MCF 10A (cell line): ENCODE measurements around the gene ING2. TPM values are rescaled to one million over a fixed set of nuclear protein-coding genes. Genes with fewer than 3 reads are reported as not detected.

Experiments used
- BruUV-seq: library from RNA; stranded (reverse); fragments of 400-500 nt; replicated peaks from 2 replicates; lab custom pipeline; 2021; lab: Mats Ljungman, UMichigan
- CTCF ChIA-PET: fragments of 300-600 bp; sonication (Branson Sonifier 250); formaldehyde crosslinking; extraction: SDS; loops from one replicate; lab custom pipeline; 2021; ENCODE audit warnings: antibody characterized with exemption, inconsistent platforms; lab: Yijun Ruan, JAX
- POLR2A ChIA-PET: fragments of 300-600, 350-650 bp; sonication (Branson Sonifier 250); formaldehyde crosslinking; extraction: SDS; loops from one replicate; lab custom pipeline; 2020; ENCODE audit warnings: antibody characterized with exemption, inconsistent platforms; lab: Yijun Ruan, JAX
- DNase-seq: peaks from one replicate; pipeline ENCODE4 v3.0.0-alpha.2; 2018; ENCODE audit not compliant: unreplicated experiment
- H3K27ac Mint-ChIP-seq: one replicate; pipeline ENCODE4 v1.8.0; 2022; ENCODE audit warnings: mild to moderate bottlenecking, low read depth, mixed read lengths; ENCODE audit not compliant: unreplicated experiment
- H3K27me3 Mint-ChIP-seq: one replicate; pipeline ENCODE4 v1.8.0; 2022; ENCODE audit warnings: mixed read lengths; ENCODE audit not compliant: insufficient read depth, unreplicated experiment
- H3K36me3 Mint-ChIP-seq: one replicate; pipeline ENCODE4 v1.8.0; 2022; ENCODE audit warnings: mild to moderate bottlenecking, moderate library complexity, mixed read lengths; ENCODE audit not compliant: insufficient read depth, unreplicated experiment
- H3K4me1 Mint-ChIP-seq: one replicate; pipeline ENCODE4 v1.8.0; 2022; ENCODE audit warnings: mixed read lengths; ENCODE audit not compliant: insufficient read depth, unreplicated experiment
- H3K4me3 Mint-ChIP-seq: one replicate; pipeline ENCODE4 v1.8.0; 2022; ENCODE audit warnings: mild to moderate bottlenecking, moderate library complexity, mixed read lengths; ENCODE audit not compliant: unreplicated experiment
- H3K9me3 Mint-ChIP-seq: one replicate; pipeline ENCODE4 v1.8.0; 2022; ENCODE audit warnings: mixed read lengths; ENCODE audit not compliant: unreplicated experiment
- intact Hi-C: fragments of 100-400 bp; cut with micrococcal nuclease; formaldehyde crosslinking; loops from 2 replicates; pipeline ENCODE4 v1.14.1; 2022
- total RNA-seq: library from RNA; stranded (reverse); gene quantifications from 2 replicates; pipeline ENCODE4 v1.2.3, GENCODE V29; 2022
- TF ChIP-seq, protein P1 (sequence below): fragments of 200-600 bp; IDR thresholded peaks from one replicate; pipeline ENCODE4 v1.8.0; 2022; ENCODE audit warnings: antibody characterized with exemption, mild to moderate bottlenecking; ENCODE audit not compliant: unreplicated experiment

ING2 gene
- total RNA-seq, 1 experiment from 2014 or later: 10.5 TPM

DNA sequence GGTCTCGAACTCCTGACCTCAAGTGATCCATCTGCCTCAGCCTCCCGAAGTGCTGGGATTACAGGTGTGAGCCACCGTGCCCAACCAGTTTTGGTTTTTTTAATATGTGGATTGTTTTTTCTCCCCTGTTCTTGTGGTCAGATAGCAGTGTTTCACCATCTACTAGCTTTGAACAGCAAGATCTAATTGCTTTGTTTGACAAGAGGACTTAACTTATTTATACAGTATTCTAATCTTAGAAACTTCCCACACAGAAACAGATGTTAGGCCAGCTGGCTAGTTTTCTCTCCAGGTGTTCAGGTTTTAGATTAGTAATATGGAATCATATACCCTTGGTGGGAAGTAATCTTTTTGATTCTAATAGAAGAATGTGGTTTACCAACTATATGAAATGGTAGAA lies 12.9 kb downstream of the ING2 start:
- no TSS peak for BruUV-seq
- TF ChIP-seq, protein P1, sequence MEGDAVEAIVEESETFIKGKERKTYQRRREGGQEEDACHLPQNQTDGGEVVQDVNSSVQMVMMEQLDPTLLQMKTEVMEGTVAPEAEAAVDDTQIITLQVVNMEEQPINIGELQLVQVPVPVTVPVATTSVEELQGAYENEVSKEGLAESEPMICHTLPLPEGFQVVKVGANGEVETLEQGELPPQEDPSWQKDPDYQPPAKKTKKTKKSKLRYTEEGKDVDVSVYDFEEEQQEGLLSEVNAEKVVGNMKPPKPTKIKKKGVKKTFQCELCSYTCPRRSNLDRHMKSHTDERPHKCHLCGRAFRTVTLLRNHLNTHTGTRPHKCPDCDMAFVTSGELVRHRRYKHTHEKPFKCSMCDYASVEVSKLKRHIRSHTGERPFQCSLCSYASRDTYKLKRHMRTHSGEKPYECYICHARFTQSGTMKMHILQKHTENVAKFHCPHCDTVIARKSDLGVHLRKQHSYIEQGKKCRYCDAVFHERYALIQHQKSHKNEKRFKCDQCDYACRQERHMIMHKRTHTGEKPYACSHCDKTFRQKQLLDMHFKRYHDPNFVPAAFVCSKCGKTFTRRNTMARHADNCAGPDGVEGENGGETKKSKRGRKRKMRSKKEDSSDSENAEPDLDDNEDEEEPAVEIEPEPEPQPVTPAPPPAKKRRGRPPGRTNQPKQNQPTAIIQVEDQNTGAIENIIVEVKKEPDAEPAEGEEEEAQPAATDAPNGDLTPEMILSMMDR: no peak
- H3K36me3 Mint-ChIP-seq: no peaks in the 10 kb centered on the region
- ChIA-PET CTCF (no interaction called here), POLR2A (no interaction called here)
- intact Hi-C loops: no loop called here
- no peaks in the 10 kb centered on the region for H3K9me3 Mint-ChIP-seq
- no peak for DNase-seq
- H3K4me1 Mint-ChIP-seq: no peaks in the 10 kb centered on the region
- H3K4me3 Mint-ChIP-seq: no peak overlapping the region
- no peaks in the 10 kb centered on the region for H3K27me3 Mint-ChIP-seq
- no peak overlapping the region for H3K27ac Mint-ChIP-seq

DNA sequence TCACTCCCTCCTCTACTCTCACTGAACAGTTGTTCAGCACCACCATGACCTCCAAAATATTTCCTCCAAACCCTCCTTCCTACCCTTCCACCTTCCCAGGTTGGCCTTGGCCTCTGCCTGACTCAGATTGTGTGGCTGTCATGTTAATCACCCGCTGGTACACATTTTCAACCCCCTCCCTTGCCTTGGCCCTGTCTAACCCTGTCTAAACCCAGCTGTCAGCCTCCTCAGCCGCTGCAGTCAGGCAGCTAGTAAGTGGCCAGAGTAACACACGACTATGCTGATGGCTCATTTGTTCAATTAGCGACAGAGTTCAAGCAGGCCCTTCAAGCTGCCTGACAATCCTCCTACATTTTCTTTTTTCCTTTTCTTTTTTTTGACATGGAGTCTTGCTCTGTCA lies 18.0 kb downstream of the ING2 start:
- Mint-ChIP-seq H3K27me3 (peaks cover 11% of the 10 kb centered on the region), H3K27ac (no peak overlapping the region), H3K4me3 (no peak overlapping the region), H3K36me3 (no peaks in the 10 kb centered on the region), H3K9me3 (no peaks in the 10 kb centered on the region), H3K4me1 (no peaks in the 10 kb centered on the region)
- TF ChIP-seq, protein P1: no peak
- POLR2A ChIA-PET: interaction anchor here (0.6 kb wide), 1 partner anchor 1777 kb away, joined by 4 read pairs; no protein-coding TSS in a partner anchor
- intact Hi-C loops: no loop called here
- CTCF ChIA-PET: no interaction called here
- no TSS peak for BruUV-seq
- no peak for DNase-seq

DNA sequence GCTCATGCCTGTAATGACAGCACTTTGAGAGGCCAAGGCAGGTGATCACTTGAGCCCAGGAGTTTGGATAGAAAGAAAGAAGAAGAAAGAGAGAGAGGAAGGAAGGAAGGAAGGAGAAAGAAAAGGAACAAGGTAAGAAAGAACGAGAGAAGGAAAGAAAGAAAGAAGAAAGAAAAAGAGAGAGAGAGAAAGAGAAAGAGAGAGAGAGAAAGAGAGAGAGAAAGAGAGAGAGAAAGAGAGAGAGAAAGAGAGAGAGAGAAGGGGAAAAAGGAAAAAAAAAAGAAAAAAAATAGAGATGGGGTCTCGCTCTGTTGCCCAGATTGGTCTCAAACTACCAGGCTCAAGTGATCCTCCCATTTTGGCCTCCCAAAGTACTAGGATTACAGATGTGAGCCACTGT lies 22.5 kb downstream of the ING2 start:
- H3K9me3 Mint-ChIP-seq: no peaks in the 10 kb centered on the region
- H3K27ac Mint-ChIP-seq: no peak overlapping the region
- POLR2A ChIA-PET: no interaction called here
- no peaks in the 10 kb centered on the region for H3K36me3 Mint-ChIP-seq
- TF ChIP-seq, protein P1: no peak
- H3K4me3 Mint-ChIP-seq: no peak overlapping the region
- CTCF ChIA-PET: no interaction called here
- peaks cover 22% of the 10 kb centered on the region for H3K27me3 Mint-ChIP-seq
- no peaks in the 10 kb centered on the region for H3K4me1 Mint-ChIP-seq
- no peak for DNase-seq
- BruUV-seq: no TSS peak
- intact Hi-C loops: no loop called here

DNA sequence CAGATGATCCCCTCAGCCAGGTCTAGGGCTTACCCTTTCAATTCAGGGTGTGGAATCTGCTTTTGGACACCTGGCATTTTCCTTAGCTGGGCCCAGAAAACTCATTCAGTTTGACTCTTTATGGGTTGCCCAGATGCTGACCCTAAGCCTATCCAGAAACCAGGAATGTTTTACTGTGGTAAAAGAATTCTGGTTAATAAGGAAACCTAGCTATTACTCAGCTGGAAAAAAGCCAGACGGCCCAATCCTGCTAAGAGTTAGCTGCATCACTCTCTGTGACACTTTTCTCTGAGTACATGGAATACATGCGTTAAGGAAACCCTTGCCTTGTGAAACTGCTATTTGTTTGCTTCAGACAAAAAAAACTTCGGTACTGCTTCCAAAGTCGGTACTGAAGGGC lies 28.0 kb downstream of the ING2 start:
- POLR2A ChIA-PET: interaction anchor here (1.1 kb wide), 1 partner anchor 27 kb away, joined by 3 read pairs; no protein-coding TSS in a partner anchor
- TF ChIP-seq, protein P1: no peak
- intact Hi-C loops: no loop called here
- Mint-ChIP-seq H3K4me1 (no peaks in the 10 kb centered on the region), H3K27ac (no peak overlapping the region), H3K9me3 (no peaks in the 10 kb centered on the region), H3K27me3 (peaks cover 11% of the 10 kb centered on the region), H3K4me3 (no peak overlapping the region), H3K36me3 (no peaks in the 10 kb centered on the region)
- no TSS peak for BruUV-seq
- DNase-seq: peak; percentile 34
- CTCF ChIA-PET: interaction anchor here (0.6 kb wide), 1 partner anchor 15 kb away, joined by 4 read pairs; no protein-coding TSS in a partner anchor
